Stimulated activated CD8-positive, alpha-beta memory T cell treated with anti-CD3 and anti-CD28 coated beads, Interleukin-12 subunit alpha, Interleukin-12 subunit beta, amount 100 ng/mL, for 24 hours (primary cell): ENCODE data around the gene ZNF30.
"Not testable (repeated sequence)": the region's sequence is repeated elsewhere in the genome, so short reads cannot be mapped to it uniquely, and the experiment has no call there.

Experiments used
- DNase-seq: peaks from one replicate; pipeline ENCODE4 v3.0.0-alpha.2; 2020; ENCODE audit errors: extremely low read depth

ZNF30 gene

DNA sequence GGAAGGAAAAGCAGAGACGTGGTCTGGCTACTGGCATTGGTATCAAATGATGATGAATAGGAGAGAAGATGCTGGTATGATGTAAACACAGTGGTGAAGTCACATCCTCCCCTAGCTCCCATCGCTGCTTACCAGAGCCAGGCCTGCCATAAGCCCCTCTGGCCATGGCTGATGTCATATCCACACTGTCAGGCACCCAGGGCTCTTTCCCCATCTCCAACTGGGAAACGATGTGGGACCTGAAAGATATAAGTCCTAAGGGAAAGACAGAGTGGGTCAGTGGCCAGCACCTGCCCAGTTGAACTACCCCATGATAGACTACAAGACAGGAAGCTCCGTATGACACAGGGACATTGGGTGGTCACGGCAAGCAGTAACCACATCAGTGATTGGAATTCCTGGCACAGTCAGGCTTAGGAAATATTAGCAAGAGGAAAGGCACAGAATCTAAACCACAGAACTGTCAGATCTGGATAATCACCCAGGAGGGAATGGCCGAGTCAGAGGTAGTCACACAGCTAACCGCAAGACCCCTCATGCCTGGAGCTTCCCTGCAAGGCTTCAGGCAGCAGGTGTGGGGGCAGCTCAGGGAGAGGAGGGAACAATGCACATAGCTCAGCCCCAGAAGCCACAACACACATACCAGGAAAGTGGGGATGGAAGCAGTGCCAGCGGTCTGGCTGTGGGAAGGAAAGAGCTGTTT lies 33.6 kb downstream of the ZNF30 start:
- DNase-seq = no peak

DNA sequence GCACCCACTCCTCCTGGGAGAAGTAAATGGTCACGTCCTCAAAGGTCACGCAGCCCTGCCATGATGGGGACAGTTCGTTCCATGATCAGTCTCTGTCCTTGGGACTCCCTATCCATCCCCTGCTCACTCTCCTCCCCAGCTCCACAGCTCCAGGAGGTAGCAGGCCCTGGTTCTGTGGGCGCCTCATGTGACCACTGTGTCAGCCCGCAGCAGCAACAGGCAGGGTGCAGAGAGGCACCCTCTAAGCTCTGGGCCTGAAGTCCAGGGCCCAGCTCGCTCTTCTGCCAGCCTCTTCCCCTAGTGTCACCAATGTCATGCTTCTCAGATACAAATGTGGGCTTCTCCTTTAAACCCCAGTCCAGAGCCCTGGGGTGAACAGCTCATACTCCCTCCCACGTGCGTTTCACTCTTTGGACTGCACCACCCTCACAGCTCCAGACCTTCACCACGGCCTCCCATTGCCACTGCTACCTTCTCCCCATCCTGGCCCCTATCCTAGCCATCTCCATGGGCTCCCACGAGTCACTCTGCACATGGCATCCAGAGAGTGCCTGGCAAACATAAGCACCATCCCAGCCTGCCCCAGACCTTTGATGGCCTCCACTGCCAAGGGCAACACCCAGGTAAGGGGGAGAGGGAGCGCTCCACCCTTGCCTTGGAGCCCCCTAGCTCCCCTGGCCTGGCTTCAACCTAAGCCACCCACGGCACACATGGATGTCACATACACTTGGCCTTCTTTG lies 34.4 kb downstream of the ZNF30 start:
- DNase-seq = no peak

DNA sequence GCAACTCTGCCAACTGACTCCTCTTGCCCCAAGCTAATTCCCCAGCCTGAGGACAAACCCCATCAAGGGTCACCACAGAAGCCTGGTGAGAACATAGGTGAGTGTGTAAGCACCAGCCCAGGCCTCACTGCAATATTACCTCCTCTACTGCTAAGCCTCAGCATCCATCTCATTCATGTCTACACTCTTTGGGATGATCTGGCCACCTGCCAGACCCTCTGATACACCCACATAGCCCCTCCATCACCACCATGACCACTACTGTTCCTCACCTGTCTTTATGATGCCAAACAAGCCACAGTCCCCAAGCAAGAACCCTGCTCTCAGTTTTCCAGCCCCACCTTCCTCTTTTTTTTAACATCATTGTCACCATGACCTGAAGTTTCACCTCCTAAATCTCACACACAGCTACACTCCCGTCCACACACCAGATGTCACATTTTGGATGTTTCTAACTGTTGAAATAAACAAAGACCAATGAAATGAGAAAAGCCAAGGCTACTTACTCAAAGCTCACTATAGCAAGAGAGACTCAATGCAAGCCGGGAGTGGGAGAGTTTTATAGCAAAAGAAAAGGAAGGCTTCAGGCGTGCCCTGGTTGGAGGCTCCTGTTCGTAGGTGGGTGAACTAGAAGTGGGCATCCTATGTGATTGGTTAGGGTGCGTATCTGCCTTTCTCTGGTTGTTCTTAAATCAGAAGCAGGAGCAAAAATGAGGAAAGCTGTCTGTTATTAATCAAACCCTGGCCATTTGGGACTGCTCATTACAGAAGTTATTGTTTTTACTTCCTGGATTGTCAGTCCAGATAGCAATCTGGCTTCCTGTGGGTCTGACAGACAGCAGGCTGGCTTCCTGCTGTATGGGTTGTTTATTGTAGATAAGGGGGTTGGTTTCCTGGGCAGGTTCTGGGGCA lies 35.3 kb downstream of the ZNF30 start:
- DNase-seq = no peak

DNA sequence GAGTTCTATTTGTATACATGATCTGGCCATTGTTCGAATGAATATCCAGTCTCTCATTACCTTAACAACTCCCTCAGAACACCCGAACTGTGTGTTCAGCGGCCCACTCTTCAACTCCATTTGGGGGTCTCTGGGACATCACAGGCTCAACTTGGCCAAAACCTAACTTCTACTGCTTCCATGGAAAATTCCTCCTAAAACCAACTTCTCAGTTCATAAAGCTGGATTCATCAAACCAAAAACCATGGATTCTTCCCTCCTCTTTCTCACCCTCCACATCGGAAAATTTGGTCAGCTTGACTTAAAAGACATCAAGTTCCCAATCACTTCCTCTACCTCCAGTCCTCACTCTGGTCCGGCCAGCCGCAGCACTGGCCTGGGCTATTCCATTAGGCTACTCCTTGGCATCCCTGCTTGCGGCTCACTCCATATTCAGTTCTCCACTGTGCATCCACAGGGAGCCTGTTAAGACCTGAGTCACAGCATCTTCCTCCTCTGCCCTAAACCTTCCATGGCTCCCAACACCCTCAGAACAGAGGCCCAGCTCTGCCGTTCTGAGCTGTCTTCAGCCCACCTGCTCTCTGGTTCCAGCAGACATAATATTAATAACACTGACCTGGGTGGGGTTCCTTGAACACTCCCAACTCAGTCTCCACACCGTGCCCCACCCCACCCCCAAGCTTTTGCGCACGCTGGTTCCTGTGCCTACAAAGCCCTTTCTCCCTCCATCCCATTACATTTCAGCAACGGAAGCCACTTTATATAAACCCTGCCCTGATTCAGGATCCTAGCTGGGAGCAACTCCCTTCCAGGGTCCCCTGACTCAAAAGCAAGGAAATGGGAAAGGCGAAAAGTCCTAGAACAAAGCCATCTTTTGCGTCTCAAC lies 36.2 kb downstream of the ZNF30 start:
- DNase-seq = no peak

DNA sequence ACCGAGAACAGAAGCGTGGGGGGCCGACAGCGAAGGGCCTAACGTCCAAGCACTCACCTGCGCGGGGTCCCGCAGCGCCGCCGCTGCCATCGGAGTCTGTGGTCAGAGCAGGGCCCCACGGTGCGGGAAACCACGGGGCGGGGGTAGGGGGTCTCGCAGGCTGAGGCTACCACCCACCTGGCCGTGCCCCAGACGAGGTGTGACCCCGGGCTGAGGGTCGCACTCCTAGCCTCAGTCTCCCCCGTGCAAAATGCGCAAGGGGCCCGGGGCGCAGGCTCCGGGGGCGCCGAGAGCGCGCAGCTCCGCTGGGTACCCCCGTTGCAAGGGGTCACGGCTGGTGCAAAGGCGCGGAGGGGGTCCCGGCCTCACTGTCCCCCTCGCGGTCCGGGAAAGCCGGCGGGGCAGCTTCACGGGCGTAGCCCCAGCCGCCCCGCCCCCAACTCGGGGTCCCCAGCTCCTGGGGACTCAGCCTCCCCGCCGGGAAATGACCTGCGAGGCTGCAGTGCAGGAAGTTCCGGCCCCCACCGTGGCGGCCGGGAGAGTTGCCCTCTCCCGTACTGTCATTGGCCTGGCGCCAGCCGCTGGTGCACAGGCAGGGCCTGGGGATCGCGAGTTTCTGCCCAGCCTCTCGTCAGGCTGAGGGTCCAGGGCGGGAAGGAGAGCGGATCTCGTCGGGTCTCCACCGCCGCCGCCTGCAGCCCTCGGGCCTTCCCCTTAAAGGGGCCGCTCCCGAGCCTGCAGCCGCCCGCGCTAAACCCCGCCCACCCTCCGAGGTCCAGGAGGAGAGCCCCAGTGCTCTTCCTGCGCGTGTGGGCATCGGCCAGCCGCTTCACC lies 37.1 kb downstream of the ZNF30 start, which contains the start of gene ZNF792:
TSS of gene ZNF792 (minus strand) at position 657 of the 834 bp plus-strand sequence. CDS start at position 90, 567 bp downstream.
- DNase-seq = peak; percentile 22

DNA sequence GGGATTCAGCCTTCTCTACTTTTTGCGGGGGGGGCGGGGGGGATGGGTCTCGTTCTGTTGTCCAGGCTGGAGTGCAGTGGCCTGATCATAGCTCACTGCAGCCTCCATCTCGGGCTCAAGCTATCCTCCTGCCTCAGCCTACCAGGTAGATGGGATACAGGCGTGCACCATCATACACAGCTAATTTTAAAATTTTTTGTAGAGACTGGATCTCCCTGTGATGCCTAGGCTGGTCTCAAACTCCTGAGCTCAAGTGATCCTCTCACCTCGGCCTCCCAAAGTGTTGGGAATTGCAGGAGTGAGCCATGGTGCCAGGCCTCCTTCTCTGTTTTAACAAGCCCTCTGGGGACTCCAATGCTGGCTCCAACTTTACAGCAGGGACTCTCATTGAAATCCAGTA lies 37.9 kb downstream of the ZNF30 start:
- DNase-seq = no peak

DNA sequence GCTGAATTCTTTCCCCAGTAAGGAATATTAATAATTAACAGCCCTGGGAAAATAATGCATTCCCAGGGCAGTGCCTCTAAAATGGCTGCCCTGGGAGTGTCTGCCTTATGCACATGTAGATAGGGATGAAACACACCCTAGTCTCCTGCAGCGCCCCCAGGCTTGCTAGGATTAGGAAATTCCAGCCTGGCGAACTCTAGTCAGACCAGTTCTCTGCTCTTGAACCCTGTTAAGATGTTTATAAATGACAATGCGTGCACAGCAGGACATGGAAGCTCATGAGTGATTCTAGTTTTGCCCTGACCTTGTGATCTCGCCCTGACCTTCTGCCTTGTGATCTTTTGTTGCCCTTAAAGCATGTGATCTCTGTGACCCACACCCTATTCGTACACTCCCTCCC lies 38.8 kb downstream of the ZNF30 start:
- DNase-seq = not testable (repeated sequence)

DNA sequence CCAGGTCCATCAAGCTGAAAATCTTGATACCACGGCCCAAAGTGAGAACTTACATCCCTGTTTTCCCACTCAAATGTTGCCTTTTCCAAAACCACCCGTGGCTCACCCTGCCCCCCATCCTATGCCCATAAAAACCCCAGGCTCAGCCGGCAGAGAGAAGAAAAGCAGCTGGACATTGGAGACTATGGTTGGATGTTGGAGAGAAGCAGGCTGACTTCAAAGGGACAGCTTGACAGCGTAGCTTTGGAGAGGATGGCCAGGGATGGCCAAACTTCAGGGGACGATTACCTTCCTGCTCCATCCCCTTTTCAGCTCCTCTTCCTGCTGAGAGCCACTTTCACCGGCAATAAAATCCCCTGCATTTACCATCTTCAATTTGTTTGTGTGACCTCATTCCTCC lies 40.8 kb downstream of the ZNF30 start:
- DNase-seq = no peak

DNA sequence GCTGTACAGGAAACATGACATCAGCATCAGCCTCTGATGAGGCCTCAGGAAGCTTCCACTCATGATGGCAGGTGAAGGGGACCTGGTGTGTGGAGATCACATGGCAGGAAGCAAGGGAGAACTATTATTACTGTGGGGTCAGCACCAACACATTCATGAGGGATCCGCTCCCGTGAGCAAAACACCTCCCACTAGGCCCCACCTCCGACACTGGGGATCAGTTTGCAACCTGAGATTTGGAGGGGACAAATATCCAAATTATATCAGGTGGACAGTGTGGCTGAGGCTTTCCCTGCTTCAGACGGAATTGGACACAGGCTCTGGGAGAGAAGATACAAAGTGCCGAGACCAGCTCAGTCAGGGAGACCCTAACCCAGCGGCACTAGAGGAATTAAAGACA lies 43.0 kb downstream of the ZNF30 start:
- no peak for DNase-seq

DNA sequence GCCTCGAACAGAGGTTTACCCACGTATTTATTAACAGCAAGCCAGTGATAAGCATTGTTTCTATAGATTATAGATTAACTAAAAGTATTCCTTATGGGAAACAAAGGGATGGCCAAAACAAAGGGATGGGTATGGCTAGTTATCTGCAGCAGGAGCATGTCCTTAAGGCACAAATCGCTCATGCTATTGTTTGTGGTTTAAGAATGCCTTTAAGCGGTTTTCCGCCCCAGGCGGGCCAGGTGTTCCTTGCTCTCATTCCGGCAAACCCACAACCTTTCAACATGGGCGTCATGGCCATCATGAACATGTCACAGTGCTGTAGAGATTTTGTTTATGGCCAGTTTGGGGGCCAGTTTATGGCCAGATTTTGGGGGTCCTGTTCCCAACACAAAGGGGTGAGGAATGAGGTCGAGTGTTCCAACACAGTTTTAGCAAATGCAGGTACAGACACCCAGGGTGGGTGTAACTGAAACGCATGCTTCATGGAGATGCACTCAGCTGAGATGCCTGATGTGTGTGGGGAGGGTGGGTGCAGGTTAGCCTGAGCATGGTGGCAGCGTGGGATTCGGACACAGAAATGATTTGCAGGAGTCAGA lies 43.6 kb downstream of the ZNF30 start:
- not testable (repeated sequence) for DNase-seq

DNA sequence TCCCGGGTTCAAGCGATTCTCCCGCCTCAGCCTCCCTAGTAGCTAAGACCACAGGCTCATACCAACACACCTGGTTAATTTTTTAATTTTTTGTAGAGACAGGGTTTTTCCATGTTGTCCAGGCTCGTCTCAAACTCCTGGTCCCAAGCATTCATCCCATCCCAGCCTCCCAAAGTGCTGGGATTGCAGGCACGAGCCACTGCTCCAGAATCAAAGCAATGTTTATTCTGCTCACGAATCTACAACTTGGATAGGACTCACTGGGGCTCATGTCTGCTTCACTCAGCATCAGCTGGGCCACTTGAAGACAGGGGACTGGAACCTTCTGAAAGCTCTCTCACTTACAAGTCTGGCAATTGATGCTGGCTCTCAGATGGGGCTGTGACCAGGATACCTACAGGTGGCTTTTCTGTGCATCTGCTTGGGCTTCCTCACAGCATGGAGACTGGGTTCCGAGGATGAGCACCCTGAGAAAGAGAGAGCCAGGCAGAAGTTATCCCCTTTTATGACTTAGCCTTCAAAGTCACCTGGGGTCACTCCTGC lies 45.5 kb downstream of the ZNF30 start:
- DNase-seq = no peak

DNA sequence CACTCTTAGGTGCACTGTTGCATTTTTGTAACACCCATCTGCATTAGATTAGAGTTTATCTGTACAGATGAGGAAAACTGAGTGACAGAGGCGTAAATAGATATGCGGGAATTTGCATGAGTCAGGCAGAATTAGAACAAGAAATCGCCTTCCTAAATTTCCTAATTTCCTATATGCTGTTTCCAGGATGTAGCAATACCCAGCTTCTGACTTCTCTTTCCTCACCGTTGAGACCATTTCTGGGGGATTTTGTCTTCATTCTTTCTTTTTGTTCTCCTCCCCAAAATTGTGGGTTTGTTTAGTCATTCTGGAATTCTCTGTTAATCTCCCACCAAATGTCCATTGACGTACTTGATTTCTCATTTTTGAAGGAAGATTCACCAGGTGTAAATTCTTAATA lies 47.9 kb downstream of the ZNF30 start:
- DNase-seq = no peak

DNA sequence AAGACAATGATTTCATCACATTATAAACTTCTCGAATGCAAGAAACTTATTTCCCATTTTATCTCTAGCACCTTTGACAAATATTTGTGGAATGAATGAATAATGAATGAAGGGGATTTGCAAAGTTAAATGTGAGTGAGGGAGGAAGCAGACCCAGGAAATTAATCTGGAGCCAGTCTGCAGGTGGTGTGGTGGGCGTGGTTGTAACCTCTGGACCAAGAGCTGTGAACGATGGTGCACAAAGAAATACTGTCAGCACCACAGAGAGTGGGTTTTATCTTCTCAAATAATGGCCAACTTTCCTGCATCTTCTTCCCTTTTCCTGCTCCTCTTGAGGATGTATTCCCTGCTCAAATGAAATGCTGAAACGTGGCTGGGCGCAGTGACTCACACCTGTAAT lies 48.4 kb downstream of the ZNF30 start:
- DNase-seq = no peak

DNA sequence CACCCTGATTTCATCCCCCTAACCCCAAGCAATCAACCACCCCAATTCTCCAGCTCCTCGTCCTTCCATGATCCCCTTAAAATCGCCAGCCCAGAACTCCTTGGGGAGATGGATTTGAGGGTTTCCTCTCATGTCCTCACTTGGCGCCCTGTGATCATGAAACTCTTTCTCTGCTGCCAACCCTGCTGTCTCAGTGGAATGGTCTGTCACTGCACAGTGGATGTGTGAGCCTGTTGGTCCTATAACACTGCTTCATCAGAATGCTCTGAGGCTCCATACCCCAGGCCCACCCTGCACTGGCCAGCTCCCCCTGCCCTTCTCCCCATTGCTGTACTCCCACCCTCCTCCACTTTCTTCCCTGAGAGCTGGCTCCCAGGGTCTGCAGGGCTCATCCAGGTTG lies 49.9 kb downstream of the ZNF30 start:
- no peak for DNase-seq

DNA sequence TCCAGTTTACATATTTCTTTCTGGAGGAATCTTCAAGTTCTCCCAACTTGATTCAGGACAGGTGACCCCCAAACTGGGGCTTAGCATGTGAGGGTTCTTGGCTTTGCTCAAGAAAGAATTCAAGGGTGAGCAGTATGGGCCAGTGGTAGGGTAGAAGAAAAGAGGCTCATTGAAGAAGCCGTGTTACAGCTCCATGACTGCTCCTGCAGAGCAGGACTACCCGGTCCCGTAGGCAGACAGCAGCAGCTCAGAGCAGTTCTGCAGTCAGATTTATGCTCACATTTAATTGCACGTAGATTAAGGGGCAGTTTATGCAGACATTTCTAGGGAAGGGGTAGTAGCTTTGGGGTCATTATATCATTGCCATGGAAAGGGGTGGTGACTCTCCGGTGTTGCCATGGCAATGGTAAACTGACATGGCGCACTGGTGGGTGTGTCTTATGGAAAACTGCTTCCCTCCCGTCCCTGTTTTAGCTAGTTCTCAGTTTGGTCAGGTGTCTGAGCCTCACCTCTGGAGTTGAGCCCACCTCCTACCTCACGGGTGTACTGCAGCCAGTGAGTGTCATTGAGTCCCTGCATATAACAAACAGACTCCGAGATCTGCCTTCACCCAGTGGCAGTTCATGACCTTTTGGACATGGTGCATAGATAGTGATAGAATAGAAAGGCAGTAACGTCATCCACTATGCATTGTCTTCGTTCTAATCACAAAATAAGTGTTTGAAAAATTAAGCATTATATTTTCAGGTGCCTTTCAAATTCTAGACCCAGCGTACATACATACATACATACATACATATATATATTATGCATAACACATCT lies 53.3 kb downstream of the ZNF30 start:
- no peak for DNase-seq

DNA sequence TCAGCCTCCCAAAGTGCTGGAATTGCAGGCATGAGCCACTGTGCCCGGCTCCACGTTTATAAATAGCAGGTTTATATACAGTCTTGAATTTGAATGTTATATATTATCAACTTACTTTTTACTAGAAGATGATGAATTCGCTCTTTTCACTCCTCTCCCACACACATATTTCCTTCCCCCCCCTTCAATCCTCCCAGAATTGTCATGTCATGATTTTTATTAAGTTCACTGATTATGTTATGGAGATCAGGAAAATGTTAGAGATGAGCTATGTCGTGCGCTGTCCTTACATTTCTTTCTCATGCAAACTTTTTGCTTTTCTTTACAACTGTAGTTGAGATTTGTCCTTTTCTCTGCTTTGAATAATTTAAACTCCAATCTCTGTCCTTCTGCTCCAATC lies 55.6 kb downstream of the ZNF30 start:
- no peak for DNase-seq

DNA sequence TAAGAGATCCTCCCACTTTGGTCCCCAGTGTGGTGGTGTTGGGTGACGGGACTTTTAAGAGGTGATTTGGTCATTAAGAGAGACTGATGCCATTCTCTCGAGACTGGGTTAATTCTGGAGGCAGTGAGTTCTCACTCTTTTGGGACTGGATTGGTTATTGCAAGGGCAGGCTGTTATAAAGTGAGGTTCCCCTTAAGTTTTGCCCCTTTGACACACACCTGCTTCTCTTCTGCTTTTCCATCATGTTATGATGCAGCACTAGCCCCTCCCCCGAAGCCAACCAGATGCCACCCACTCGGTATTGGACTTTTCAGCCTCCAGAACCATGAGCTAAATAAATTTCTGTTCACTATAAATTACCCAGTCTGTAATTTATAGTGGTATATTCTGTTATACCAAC lies 57.1 kb downstream of the ZNF30 start:
- no peak for DNase-seq

DNA sequence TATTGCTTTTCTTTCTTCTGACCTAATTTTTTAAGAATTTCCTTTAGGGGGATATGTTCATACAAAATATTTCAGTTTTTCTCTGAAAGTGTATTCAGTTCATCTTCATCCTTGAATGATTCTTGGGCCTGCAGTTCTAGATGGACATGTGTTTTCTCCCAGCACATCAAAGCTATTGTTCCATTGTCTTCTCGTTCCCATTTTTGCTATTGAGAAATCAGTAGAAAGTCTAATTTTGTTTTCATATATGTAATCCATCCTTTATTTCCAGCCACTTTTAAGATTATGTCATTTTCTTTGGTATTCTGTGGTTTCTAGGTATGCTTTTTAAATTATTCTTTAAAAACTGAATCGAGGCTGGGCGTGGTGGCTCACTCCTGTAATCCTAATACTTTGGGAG lies 57.6 kb downstream of the ZNF30 start:
- DNase-seq = no peak
